ENCODE data around the gene PTPRM. TPM values are rescaled to one million over a fixed set of nuclear protein-coding genes. Genes with fewer than 3 reads are reported as not detected.

The PTPRM gene
- total RNA-seq, 2 experiments from 2014 or later = 2.1 to 3.0 TPM

- CTCF ChIA-PET = no interaction called here
- Mint-ChIP-seq H3K36me3 (ENCODE audit: low read depth) (no peaks in the 10 kb centered on the region), H3K4me3 (no peak overlapping the region)
Observed at GRCh38 chr18:8406868-8407250, 839.7 kb downstream of the PTPRM start.

GRCh38 chr18:8409151-8409550, 842.0 kb downstream of the PTPRM start:
- no peaks in the 10 kb centered on the region for H3K4me1 Mint-ChIP-seq (ENCODE audit: low read depth)
- DNase-seq = no peak

More at GRCh38 chr18:8406868-8407250, 839.7 kb downstream of the PTPRM start:
- DNase-seq (no peak), ATAC-seq (no peak)
- intact Hi-C loops (cut with micrococcal nuclease) = no loop called here
- Mint-ChIP-seq H3K27ac (no peak overlapping the region), H3K27me3 (no peaks in the 10 kb centered on the region), H3K4me1 (ENCODE audit: low read depth) (no peaks in the 10 kb centered on the region), H3K9me3 (peaks cover 9% of the 10 kb centered on the region)
- POLR2A ChIA-PET = no interaction called here
- no peak for TF ChIP-seq CTCF (IDR thresholded peaks at IDR 0.05)

GRCh38 chr18:8411492-8411891, 844.4 kb downstream of the PTPRM start:
- Mint-ChIP-seq H3K27ac (no peak overlapping the region), H3K4me1 (ENCODE audit: low read depth) (no peaks in the 10 kb centered on the region), H3K4me3 (no peak overlapping the region), H3K36me3 (ENCODE audit: low read depth) (no peaks in the 10 kb centered on the region), H3K9me3 (peaks cover 13% of the 10 kb centered on the region), H3K27me3 (no peaks in the 10 kb centered on the region)
- ATAC-seq = no peak
- intact Hi-C loops (cut with micrococcal nuclease) = no loop called here
- DNase-seq = no peak
- no peak for TF ChIP-seq CTCF (IDR thresholded peaks at IDR 0.05)
- ChIA-PET CTCF (no interaction called here), POLR2A (no interaction called here)

More at GRCh38 chr18:8409151-8409550, 842.0 kb downstream of the PTPRM start:
- Mint-ChIP-seq H3K27ac (no peak overlapping the region), H3K4me3 (no peak overlapping the region), H3K27me3 (no peaks in the 10 kb centered on the region), H3K36me3 (ENCODE audit: low read depth) (no peaks in the 10 kb centered on the region), H3K9me3 (peaks cover 11% of the 10 kb centered on the region)
- no peak for ATAC-seq
- ChIA-PET CTCF (no interaction called here), POLR2A (no interaction called here)
- intact Hi-C loops (cut with micrococcal nuclease) = no loop called here
- no peak for TF ChIP-seq CTCF (IDR thresholded peaks at IDR 0.05)

GRCh38 chr18:8412117-8412516, 845.0 kb downstream of the PTPRM start:
- Mint-ChIP-seq H3K4me3 (no peak overlapping the region), H3K4me1 (ENCODE audit: low read depth) (no peaks in the 10 kb centered on the region), H3K36me3 (ENCODE audit: low read depth) (no peaks in the 10 kb centered on the region), H3K9me3 (peaks cover 13% of the 10 kb centered on the region), H3K27me3 (no peaks in the 10 kb centered on the region), H3K27ac (no peak overlapping the region)
- CTCF ChIA-PET = no interaction called here
- POLR2A ChIA-PET = no interaction called here
- DNase-seq (no peak), ATAC-seq (no peak)
- intact Hi-C loops (cut with micrococcal nuclease) = no loop called here
- no peak for TF ChIP-seq CTCF (IDR thresholded peaks at IDR 0.05)

DNA sequence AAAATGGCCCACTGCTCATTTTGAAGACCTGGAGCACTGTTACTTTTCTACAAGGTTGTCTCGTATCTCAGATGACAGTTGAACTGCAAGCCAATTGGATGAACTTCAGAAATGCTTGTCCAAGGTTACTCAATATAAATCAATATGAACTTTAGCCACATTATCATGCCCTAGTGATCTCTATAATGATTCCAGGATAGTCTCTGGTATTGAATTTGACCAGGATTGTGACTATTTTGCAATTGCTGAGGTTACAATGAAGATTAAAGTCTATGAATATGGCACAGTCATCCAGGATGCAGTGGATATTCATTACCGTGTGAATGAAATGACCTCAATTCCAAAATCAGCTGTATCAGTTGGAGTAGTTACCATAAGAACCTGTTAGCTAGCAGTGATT, 846.1 kb downstream of the PTPRM start:
- ATAC-seq (no peak), DNase-seq (no peak)
- intact Hi-C loops (cut with micrococcal nuclease) = no loop called here
- ChIA-PET POLR2A (no interaction called here), CTCF (no interaction called here)
- H3K27me3 Mint-ChIP-seq = no peaks in the 10 kb centered on the region
- no peaks in the 10 kb centered on the region for H3K4me1 Mint-ChIP-seq (ENCODE audit: low read depth)
- no peak overlapping the region for H3K27ac Mint-ChIP-seq
- peaks cover 13% of the 10 kb centered on the region for H3K9me3 Mint-ChIP-seq
- no peaks in the 10 kb centered on the region for H3K36me3 Mint-ChIP-seq (ENCODE audit: low read depth)
- TF ChIP-seq CTCF (IDR thresholded peaks at IDR 0.05) = no peak
- H3K4me3 Mint-ChIP-seq = no peak overlapping the region

All from activated CD8-positive, alpha-beta T cell treated with anti-CD3 and anti-CD28 coated beads for 36 hours (primary cell).